NCI-H1105 treated with DMSO at 0.1 percent for 48 hours (cell line): ENCODE results near the gene CHPT1.

ENCODE experiments used
- DNase-seq: peaks from one replicate; lab custom pipeline; 2025; lab: John Stamatoyannopoulos, UW

CHPT1 gene

DNA sequence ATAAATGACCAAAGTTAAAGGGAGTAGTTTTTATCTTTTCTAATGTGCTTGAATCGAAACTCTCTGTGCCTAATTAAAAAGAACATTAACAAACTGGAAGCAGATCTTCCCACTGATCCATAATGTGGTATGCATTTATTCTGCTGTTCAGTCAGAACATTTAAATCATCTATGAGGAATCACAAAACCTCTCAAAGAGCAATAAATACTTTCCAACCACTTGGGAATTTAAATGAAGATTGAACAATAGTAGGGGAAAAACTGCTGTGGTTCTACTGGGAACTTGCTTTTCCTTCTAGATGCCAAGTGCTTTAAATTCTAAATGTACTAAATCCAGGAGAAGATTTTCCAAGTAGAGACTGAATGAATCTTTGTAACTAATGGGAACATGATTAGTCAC, 12.3 kb upstream of the CHPT1 start:
- no peak for DNase-seq

DNA sequence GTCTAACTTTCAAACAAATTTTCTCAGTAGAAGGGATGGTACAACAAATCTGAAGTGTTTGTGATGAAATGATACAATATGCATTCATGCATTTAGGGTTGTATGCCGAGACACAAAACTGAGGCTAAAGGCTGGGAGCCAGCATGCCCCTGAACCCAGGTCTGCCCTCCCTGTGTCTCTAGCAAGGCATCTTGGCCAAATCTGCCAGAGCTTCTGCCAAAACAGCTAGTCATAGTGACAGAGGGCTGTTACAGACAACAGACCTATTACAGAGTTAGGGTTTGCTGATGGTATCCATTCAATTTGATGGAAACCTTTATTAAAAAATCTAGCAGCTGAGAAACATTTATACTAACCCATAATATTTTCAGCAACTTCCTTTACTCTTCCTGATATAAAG, 11.3 kb upstream of the CHPT1 start:
- no peak for DNase-seq

DNA sequence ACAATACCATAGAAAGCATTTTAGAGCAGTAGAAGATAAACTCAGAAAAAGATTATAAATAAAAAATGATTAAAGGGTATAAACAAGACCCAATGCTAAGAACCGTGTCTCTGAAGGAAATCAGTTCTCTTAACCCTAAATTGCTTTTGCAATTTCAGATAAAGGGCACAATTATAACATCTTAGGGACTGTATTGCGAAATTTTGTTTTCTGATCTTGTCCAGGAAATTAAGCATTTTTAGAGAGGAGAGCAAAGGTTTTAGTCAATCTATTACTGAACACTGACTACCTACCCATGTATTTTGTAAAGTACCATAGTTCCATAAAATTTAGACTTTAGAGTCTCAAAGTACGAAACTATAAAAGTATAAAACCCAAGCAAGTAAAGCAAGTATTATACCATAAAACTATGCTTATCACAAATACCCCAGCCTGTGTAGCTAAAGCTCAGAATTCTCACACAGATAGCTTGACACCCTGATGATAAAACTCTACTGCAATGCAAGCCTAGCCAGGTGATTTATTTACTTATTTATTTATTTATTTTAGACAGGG, 6.8 kb upstream of the CHPT1 start:
- no peak for DNase-seq

DNA sequence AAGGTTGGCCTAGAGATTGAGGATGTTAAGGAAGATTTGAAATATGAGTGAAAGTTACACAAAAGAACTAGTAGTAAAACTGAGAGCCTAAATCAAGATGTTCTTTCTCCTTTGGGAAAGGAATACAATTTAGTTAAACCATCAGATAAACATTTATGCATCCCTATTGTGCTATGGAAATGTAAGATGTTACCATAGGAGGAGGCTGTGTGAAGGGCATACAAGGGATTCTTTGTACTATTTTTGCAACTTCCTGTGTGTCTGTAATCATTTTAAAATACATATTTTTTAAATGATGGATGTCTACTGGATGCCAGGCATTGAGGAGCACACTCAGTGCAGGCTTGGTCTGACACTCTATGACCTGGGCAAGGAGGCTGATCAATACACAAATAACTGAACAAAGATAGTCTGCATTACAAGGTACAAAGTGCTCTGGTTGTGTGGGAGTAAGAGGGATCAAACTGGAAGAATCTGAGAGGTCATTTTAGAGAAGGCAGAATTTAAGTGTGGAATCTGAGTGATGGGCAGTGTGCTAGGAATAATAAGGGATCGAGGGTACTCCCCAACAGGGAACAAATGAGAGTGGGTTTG, 5.8 kb upstream of the CHPT1 start:
- DNase-seq, result no peak

DNA sequence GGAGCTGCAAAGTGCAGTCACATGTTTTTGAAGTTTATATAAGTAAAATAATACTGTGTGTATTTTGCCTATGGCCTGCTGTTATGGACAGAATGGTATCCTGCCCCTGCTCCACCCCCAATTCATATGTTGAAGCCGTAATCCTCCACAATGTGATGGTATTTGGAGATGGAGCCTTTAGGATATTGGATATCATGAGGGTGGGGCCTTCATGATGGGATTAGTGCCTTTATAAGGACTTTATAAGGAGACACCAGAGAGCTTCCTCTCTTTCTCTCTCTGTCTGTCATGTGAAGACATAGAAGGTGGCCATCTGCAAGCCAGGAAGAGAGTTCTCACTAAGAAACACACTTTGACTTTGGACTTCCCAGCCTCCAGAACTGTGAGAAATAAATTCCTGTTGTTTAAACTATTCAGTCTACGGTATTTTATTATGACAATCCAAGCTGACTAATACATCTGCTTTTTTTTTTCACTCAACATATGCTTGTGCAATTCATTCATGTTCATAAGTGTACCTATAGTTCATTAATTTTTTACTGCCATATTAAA, 3.1 kb upstream of the CHPT1 start:
- DNase-seq, result no peak

DNA sequence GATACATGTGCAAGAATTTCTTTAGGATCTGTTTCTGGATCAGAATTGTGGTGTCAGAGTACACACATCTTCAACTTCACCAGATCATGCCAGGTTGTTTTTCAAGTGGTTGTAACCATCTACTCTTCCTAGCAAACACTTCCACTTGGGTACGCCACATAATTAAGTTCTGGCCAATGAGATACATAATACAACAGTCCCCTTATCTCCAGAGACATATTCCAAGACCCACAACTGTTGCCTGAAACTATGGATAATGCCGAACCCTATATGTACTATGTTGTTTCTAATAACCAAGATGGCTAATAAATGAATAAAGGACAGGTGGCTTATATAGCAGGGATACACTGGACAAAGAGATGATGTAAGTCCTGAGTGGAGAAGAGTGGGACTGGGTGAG, 2.5 kb upstream of the CHPT1 start:
- DNase-seq, result no peak

DNA sequence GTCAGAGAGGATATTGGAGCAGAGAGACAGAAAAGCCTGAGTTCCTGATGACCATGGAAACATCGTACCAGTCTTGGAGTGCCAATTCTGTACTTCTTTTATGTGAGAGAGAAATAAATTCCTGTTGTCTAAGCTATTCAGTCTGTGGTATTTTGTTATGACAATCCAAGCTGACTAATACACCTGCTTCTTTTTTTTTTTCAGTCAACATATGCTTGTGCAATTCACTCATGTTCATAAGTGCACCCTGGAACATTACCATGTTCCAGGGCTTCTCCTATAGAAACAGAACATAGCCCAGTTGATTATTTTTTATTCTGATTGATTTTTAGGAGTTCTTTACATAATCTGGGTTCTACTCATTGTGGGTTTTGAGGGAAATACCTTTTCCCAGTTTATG, 1.7 kb upstream of the CHPT1 start:
- no peak for DNase-seq

DNA sequence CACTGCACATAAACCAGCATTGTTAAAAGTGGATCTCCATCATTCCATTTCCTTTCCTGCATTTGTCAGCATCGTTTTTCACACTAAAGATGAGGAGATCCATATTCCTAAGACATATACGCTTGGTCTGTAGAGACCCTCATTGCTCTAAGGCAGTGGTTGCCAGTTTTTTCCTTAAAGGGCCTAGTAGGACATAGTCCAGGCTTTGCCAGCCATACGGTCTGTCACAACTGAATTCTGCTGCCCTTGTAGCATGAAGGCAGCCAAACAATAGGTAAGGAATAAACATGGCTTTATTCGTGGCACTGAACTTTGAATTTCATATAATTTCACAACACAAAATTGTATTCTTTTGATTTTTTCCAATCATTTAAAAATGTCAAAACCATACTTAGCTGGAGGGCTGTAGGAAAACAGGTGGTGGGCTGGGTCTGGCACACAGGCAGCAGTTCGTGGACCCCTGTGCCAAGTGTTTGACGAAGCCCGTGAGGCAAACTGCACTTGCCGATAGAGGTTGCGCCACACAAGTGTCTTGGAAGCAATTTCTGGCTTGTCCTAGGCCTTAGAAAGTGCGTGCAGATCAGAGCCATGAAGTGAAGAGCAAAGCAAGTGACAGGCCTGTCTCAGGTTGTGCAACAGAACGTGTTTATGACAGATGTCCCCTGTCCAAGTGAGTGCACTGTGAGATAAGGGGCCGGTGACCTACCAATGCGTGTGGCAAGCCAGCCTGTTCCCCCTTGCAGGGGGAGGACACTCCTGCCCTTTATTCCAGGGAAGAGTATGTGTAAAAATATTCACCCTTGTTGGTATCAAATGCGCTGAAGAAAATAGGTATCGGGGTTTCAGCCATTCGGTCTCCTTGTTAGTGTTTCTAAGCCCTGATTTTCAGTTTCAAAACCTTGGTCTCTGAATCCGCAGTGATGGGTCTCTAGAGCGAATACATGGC, 916 bp upstream of the CHPT1 start:
- peak; percentile 29 for DNase-seq

DNA sequence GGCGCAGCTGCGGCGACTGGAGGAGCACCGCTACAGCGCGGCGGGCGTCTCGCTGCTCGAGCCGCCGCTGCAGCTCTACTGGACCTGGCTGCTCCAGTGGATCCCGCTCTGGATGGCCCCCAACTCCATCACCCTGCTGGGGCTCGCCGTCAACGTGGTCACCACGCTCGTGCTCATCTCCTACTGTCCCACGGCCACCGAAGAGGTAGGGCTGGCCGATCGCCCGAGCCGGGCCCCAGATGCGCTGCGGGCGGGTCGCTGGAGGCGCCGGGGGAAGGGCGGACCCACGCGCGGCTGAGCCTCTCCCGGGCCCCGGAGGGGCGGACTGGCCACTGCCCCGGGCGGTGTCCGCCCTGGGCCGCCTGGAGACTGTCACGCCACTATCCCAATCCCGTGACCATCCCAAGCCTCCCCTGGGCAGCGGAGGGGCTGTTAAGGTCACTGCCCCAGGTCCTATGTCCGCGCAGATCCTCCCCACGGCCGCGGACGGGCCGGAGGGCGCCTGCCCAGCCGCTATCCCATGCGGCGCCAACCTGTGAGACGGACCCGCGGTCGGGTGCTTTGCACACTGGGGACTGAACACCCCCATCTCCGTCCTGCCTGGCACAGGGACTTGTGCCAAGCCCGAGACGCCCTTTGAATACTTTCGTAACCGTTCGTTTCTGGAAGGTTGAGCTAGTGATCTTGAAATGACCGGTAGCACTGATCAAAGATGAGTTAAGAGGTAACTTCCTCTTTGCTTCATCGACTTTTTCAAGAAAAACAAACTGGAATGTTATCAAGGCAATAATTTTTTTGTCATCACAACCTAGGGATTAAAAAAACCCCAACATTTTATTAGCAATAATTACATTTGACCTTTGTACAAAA, 725 bp downstream of the CHPT1 start:
- DNase-seq, result peak; percentile 39

DNA sequence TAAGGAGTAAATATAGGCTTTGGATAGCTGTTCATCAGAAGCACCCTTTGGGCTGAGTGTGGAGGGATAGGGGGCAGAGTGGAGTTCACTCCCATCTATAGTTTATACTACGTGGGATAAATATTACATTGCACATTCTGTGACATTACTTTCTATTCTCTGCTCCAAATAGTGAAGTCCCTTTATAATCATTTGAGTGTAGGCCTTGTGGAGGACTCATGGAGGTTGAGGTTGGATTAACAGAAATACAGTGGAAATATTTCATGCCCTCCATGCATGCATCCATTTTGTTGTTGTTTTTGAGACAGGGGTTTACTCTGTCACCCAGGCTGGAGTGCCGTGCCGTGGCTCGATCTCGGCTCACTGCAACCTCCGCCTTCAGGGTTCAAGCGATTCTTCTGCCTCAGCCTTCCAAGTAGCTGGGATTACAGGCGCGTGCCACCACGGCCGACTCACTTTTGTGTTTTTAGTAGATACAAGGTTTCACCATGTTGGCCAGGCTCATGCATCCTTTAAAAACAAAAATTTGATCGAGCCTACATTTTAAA, 1.4 kb downstream of the CHPT1 start:
- DNase-seq, result no peak

DNA sequence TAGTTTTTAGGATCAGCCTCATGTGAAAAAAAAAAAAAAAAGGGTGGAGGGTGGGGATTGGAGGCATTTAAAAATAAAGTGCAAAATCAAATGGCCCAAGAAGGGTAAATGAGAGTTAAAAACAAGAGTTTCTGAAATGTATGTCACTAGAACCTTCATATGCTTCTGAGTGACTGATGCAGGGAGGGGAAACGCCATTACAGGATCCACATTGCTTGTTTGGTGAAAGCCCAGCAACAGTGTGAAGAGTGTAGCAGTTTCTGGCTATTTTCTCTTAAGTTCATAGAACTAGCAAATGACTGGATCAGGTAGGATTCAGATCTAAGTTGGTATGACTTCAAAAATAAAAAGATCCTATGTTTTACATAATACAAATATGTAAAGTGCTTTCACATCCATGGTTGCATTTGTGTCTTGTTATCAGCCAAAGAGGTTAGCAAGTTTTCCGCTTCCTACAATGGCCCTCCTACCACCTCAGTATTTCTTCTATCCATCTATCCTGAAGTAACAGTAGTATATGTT, 2.9 kb downstream of the CHPT1 start:
- no peak for DNase-seq

DNA sequence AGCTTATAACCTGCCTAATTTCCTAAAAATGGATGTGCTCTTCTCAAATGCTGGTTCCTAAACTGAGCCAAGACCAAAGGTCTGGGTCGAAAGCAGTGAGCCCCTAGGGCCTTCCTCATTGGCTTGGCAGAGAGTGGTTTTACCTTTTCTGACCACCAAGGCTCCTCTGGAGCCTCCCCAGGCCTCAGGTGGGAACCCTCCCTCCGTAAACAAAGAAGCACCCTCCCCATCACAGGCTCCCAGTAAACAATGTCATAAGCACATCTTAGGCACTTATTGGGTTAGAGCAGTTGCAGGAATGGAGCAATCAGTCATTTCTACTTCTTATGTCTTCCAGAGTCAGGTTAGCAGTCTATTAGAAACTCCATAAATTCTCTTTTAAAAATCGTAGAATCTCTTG, 6.0 kb downstream of the CHPT1 start:
- no peak for DNase-seq

DNA sequence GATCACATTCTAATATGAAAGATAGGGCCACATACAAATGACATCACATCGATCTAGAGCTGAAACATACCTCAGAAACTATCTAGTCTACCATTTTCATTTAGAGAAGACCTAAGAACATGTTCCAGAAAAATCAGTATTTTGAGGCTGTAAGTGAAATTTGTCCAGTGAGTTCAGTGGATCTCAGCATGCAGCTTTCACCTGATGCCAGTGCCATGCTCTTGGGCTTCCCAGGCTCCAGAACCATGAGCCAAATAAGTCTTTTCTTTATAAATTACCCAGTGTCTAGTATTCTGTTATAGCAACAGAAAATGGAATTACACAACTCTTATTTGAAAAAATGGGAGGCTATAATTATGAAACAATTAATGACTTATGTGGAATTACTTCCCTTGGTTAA, 9.0 kb downstream of the CHPT1 start:
- DNase-seq, result no peak

DNA sequence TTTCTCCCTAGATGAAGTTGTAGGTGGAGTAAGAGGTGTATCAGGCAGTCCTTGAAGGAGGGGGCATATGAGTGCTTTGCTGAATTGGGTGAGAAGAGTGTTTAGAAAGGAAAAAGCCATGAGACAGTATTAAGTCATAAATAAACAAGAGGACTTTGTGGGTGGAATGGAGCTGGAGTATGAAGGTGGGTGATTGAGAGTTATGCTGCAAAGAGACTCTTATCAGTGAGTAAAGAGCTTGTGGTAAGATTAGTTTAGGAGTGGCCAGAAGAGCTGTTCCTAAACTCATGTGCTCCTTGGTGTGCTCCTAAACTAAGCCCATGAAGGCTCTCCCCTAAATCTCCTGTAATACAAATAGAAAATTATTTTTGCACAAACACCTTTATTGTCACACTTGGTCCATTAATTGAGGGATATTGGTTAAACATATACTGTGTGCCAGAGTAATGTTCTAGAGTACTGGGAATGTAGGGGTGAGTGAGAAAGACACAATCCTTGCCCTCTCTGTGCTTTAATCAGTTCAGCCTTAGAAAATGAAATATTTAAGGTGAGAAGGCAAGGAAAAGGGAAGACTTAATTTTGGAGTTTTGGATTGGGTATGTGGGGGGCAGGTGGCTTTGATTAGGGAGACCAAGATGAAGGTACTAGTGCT, 9.8 kb downstream of the CHPT1 start:
- DNase-seq, result no peak

DNA sequence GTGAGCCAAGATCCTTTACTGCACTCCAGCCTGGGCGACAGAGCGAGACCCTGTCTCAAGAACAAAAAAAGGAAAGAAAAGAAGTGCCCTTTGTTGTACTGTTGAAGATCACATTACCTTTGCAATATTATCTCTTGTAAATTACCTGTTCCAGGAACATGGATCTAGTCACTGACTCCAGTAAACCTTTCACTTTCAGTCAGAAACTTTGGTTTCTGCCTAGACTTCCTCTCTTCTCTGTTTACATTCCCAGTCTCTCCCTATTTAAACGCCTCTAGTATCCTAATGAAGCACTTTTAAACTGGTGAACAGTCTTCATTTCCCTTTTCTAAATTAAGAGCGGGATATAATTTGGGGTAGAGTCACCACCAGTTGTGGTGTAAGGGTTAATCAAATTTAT, 12.8 kb downstream of the CHPT1 start:
- no peak for DNase-seq

DNA sequence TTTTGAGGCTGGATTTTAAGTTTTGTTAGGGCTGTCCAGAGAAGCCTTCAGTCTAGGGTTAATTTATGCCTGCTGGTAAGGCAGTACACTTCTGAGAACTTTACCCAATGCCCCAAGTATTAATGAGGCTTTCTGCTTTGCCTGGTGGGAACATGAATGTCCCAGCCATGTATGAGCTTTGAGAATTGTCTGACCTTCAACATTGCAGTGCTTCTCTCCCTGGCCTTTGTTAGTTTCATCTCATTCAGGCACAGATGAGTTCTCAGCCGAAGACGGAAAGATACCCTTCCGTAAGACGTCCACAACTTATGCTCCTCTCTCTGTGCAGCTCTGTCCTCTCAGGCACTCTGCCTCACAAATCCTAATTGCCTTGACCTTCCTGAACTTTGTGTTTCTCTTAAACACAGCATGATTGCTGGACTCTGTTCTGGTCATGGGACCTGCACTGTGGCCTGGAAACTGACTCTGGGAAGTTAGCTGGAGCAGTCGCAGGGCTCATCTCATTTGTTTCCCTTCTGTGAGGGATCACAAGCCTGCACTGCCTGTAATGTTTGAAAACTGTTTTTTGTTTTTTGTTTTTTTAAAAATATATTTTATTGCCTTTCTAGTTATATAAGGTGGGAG, 15.7 kb downstream of the CHPT1 start:
- DNase-seq, result no peak

DNA sequence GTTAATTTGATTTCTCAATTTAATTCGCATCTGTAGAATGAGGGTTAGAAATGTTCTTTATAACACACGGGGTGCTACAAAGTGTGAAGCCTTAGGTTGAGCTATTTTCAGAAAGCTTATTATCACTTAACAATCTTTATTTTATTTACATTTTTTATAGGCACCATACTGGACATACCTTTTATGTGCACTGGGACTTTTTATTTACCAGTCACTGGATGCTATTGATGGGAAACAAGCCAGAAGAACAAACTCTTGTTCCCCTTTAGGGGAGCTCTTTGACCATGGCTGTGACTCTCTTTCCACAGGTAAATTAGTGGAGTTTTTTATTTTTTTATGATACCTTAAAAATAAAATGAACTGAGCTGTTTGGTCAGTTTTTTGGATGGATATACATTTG, 16.5 kb downstream of the CHPT1 start:
- no peak for DNase-seq

DNA sequence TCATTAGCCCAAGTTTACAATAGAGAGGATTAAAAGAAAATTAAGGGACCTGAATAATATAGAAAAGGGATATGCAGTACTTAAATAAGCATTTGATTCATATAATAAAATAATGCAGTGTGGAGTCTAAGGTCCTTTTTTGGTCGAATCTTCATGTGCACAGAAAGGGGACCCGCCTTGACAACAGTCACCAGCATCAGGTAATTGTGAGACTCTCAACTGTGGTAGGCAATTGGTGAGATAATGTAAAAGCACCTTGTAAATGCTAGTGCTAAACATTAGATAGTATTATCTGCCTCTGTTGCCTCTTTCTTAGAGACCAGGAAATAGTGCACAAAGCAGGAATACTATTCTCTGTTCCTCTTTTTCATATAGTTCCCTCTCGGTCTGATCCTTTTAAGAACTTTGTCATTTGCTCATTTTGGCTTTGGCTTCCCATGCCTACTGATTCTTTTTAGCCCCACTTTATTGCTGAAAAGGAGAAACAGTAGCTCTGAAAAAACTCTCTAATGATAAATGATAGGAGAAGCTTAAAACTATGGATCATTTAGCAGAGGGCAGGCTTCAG, 17.5 kb downstream of the CHPT1 start:
- DNase-seq, result no peak

DNA sequence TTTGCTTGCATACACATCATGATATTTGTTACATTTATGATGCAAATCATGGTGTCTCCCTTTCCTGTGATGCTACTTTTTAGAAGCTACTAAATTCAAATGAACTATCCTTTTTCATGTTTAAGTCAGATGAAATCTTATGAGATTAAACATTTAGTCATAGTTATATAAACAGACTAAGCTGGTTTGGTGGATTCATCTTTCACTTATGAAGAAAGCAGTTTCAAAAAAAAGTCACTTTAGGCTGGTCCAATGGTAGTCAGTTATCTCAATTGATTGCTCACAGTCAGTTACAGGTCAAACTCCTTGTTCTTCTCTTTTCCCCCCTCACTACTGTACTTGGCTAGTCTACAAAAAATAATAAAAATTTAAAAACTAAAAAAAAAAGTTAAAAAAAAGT, 22.1 kb downstream of the CHPT1 start:
- DNase-seq, result no peak

DNA sequence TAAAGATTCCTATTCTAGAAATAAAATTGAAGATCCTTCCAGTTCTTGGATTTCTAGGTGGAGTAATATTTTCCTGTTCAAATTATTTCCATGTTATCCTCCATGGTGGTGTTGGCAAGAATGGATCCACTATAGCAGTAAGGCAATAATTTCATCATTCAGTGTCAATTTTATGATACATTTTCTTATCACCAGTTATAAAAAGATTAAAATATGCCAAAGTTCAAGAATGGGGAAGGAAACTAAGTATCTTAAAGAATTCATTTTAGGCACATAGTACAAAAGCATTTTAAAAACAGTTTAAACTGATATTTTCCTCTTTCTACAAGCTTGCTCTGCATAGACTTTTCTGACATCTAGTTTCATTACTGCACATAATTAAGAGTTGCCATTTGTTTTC, 22.7 kb downstream of the CHPT1 start:
- DNase-seq, result no peak
